Natural killer cell (primary cell): ENCODE measurements around the gene CDKAL1. TPM values are rescaled to one million over a fixed set of nuclear protein-coding genes. Genes with fewer than 3 reads are reported as not detected.

Experiments
- ATAC-seq, 3 donors: fragments of 150-1000 bp in 2 of 3; fragments of 200-7000 bp in 1 of 3; cut with Tn5 transposase; 1 replicate in 1 of 3; 2 replicates in 2 of 3; pipeline ENCODE4 v1.10.0; 2021; ENCODE audit warnings: mild to moderate bottlenecking in 2 of 3, moderate library complexity in 2 of 3
- DNase-seq, 2 donors: peaks; one replicate each; pipeline versions ENCODE4 v3.0.0 to v3.0.0-alpha.2; 2013 to 2021; ENCODE audit warnings: mixed read lengths in 1 of 2
- H3K27ac ChIP-seq: one replicate; pipeline ENCODE4 v1.5.1; 2013; ENCODE audit warnings: mild to moderate bottlenecking, low read length
- H3K27me3 ChIP-seq: one replicate; pipeline ENCODE4 v1.6.1; 2013; ENCODE audit warnings: low read length; ENCODE audit not compliant: control insufficient read depth, insufficient read depth
- H3K36me3 ChIP-seq: one replicate; pipeline ENCODE4 v1.6.1; 2013; ENCODE audit warnings: low read length; ENCODE audit not compliant: control insufficient read depth, insufficient read depth
- H3K4me1 ChIP-seq: one replicate; pipeline ENCODE4 v1.6.1; 2013; ENCODE audit warnings: low read length; ENCODE audit not compliant: control insufficient read depth, insufficient read depth
- H3K4me3 ChIP-seq: one replicate; pipeline ENCODE4 v1.5.1; 2013; ENCODE audit warnings: low read length
- H3K9me3 ChIP-seq: one replicate; pipeline ENCODE4 v1.6.1; 2013; ENCODE audit warnings: low read length; ENCODE audit not compliant: control insufficient read depth, insufficient read depth
- H3K27ac Mint-ChIP-seq, 2 donors: one replicate each; pipeline ENCODE4 v1.8.0; 2022; ENCODE audit warnings: mild to moderate bottlenecking in 2 of 2, mixed read lengths in 2 of 2, moderate library complexity in 1 of 2
- H3K27me3 Mint-ChIP-seq, 2 donors: one replicate each; pipeline ENCODE4 v1.8.0; 2022; ENCODE audit warnings: low read depth in 2 of 2, mixed read lengths in 2 of 2
- H3K36me3 Mint-ChIP-seq: one replicate; pipeline ENCODE4 v1.8.0; 2022; ENCODE audit warnings: mixed read lengths
- H3K4me1 Mint-ChIP-seq, 2 donors: one replicate each; pipeline ENCODE4 v1.8.0; 2022; ENCODE audit warnings: mixed read lengths in 2 of 2
- H3K4me3 Mint-ChIP-seq: one replicate; pipeline ENCODE4 v1.8.0; 2022; ENCODE audit warnings: mild to moderate bottlenecking, moderate library complexity, mixed read lengths
- H3K9me3 Mint-ChIP-seq, 2 donors: one replicate each; pipeline ENCODE4 v1.8.0; 2022; ENCODE audit warnings: mixed read lengths in 2 of 2
- CTCF ChIP-seq: fragments of 200-600 bp; IDR thresholded peaks from one replicate; pipeline ENCODE4 v1.8.0; 2022; ENCODE audit warnings: antibody characterized with exemption
- WGBS: methylation state at CpG from one replicate; pipeline ENCODE4 v1.1.7; 2013; ENCODE audit warnings: missing lambda C conversion rate; ENCODE audit not compliant: insufficient coverage; 5-methylcytosine and 5-hydroxymethylcytosine counted together
- intact Hi-C: fragments of 100-400 bp; cut with micrococcal nuclease; formaldehyde crosslinking; loops from one replicate; pipeline ENCODE4 v1.14.2; 2022
- total RNA-seq, 4 donors: library from RNA; stranded (reverse); fragments of 120-200 nt in 1 of 4; gene quantifications; one replicate each; pipeline versions ENCODE4 v1.2.3 to v1.2.4, GENCODE V29; 2013 to 2022

CDKAL1 gene
- total RNA-seq, 3 donors from 2014 or later (not counting 1 experiment from before 2014, with no cell fraction given) = 26.0 to 32.8 (median 28.9) TPM

GRCh38 chr6:20907486-20908071 lies 373.3 kb downstream of the CDKAL1 start:
- intact Hi-C loops = no loop called here
- Histone ChIP-seq H3K4me1 (no peaks in the 10 kb centered on the region), H3K27me3 (no peaks in the 10 kb centered on the region), H3K27ac (no peak overlapping the region), H3K36me3 (peaks cover 1% of the 10 kb centered on the region), H3K4me3 (no peak overlapping the region), H3K9me3 (peaks cover 10% of the 10 kb centered on the region)
- DNase-seq = no peak
- 96% methylated on average over 7 of the region's 7 CpGs for WGBS
- H3K9me3 Mint-ChIP-seq = peaks cover 5 to 7% of the 10 kb centered on the region in 2 donors
- peaks cover 0 to 5% of the 10 kb centered on the region in 2 donors for H3K4me1 Mint-ChIP-seq
- ATAC-seq = no peak
- H3K36me3 Mint-ChIP-seq = peaks cover 11% of the 10 kb centered on the region
- no peak overlapping the region for H3K4me3 Mint-ChIP-seq
- no peak for TF ChIP-seq CTCF
- H3K27me3 Mint-ChIP-seq = no peaks in the 10 kb centered on the region
- H3K27ac Mint-ChIP-seq = no peak overlapping the region

- intact Hi-C loops = no loop called here
- Mint-ChIP-seq H3K9me3 (peaks cover 5 to 9% of the 10 kb centered on the region in 2 donors), H3K4me3 (no peak overlapping the region), H3K36me3 (peaks cover 16% of the 10 kb centered on the region), H3K4me1 (peaks cover 0 to 5% of the 10 kb centered on the region in 2 donors), H3K27me3 (no peaks in the 10 kb centered on the region), H3K27ac (no peak overlapping the region)
- Histone ChIP-seq H3K4me1 (no peaks in the 10 kb centered on the region), H3K36me3 (no peaks in the 10 kb centered on the region), H3K27ac (no peak overlapping the region), H3K4me3 (no peak overlapping the region), H3K27me3 (no peaks in the 10 kb centered on the region), H3K9me3 (peaks cover 5% of the 10 kb centered on the region)
- DNase-seq (no peak), ATAC-seq (no peak)
- TF ChIP-seq CTCF = no peak
- no CpG with 5 or more reads among the region's 2 CpGs for WGBS
These were observed 375.4 kb downstream of the CDKAL1 start for GRCh38 chr6:20909621-20910020.

GRCh38 chr6:20911712-20912111 lies 377.5 kb downstream of the CDKAL1 start:
- H3K36me3 Mint-ChIP-seq = peaks cover 14% of the 10 kb centered on the region
- H3K27me3 Mint-ChIP-seq = no peaks in the 10 kb centered on the region
- DNase-seq = no peak
- H3K4me3 ChIP-seq = no peak overlapping the region
- no peak overlapping the region for H3K4me3 Mint-ChIP-seq
- H3K9me3 ChIP-seq = peaks cover 6% of the 10 kb centered on the region
- intact Hi-C loops = no loop called here
- peaks cover 4% of the 10 kb centered on the region in 2 donors for H3K9me3 Mint-ChIP-seq
- WGBS = 100% methylated on average over 1 of the region's 1 CpG
- ATAC-seq = no peak
- no peak overlapping the region for H3K27ac ChIP-seq
- no peak for TF ChIP-seq CTCF
- H3K27ac Mint-ChIP-seq = no peak overlapping the region
- no peaks in the 10 kb centered on the region for H3K27me3 ChIP-seq
- peaks cover 0 to 5% of the 10 kb centered on the region in 2 donors for H3K4me1 Mint-ChIP-seq
- no peaks in the 10 kb centered on the region for H3K4me1 ChIP-seq
- H3K36me3 ChIP-seq = no peaks in the 10 kb centered on the region

- no peak overlapping the region for H3K4me3 ChIP-seq
- H3K9me3 ChIP-seq = peaks cover 6% of the 10 kb centered on the region
- no peak overlapping the region for H3K27ac ChIP-seq
- peaks cover 14% of the 10 kb centered on the region for H3K36me3 Mint-ChIP-seq
- no peak for DNase-seq
- H3K4me3 Mint-ChIP-seq = no peak overlapping the region
- no peak for TF ChIP-seq CTCF
- H3K27me3 ChIP-seq = no peaks in the 10 kb centered on the region
- no peaks in the 10 kb centered on the region for H3K36me3 ChIP-seq
- peaks cover 0 to 5% of the 10 kb centered on the region in 2 donors for H3K4me1 Mint-ChIP-seq
- no peak for ATAC-seq
- H3K27ac Mint-ChIP-seq = no peak overlapping the region
- intact Hi-C loops = no loop called here
- no peaks in the 10 kb centered on the region for H3K4me1 ChIP-seq
- no peaks in the 10 kb centered on the region for H3K27me3 Mint-ChIP-seq
- H3K9me3 Mint-ChIP-seq = peaks cover 4% of the 10 kb centered on the region in 2 donors
- 92% methylated on average over 1 of the region's 1 CpG for WGBS
These were observed 380.9 kb downstream of the CDKAL1 start for GRCh38 chr6:20915156-20915555.
